Gastroesophageal sphincter (tissue), 3 donors: ENCODE measurements around the gene TKT.

Source experiments
- CTCF ChIP-seq, 4 experiments: fragments of 200-600 bp in 2 of 4; fragments of 450-650 bp in 2 of 4; sonication (generic) in 1 of 4; IDR thresholded peaks; one replicate each; pipeline ENCODE4 v1.5.1; 2017 to 2019; ENCODE audit warnings: antibody characterized with exemption in 4 of 4, mild to moderate bottlenecking in 2 of 4, moderate library complexity in 2 of 4
- EP300 ChIP-seq: sonication (generic); formaldehyde crosslinking; IDR thresholded peaks from one replicate; pipeline ENCODE4 v1.6.1; 2017; ENCODE audit warnings: antibody characterized with exemption, mild to moderate bottlenecking

DNA sequence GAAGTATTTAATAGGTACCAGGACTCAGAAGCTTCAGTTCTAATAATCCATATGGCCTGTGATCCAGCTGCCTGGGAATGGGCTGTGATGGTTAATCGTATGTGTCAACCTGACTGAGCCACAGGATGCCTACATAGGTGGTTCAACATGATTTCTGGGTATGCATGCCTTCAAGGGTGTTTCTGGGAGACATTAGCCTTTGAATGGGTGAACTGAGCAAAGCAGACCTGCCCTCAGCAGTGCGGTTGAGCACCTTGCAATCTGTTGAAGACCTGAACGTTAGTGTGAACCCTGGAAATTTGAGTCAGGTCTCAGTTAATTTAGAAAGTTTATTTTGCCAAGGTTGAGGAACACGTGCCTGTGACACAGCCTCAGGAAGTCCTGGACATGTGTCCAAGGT is 22.8 kb upstream of the TKT start:
- no peak for TF ChIP-seq CTCF (IDR thresholded peaks at IDR 0.05)
- no peak for TF ChIP-seq EP300
